Effector CD8-positive, alpha-beta T cell (primary cell): ENCODE data around the gene SPAG9.
"Not testable (repeated sequence)": the region's sequence is repeated elsewhere in the genome, so short reads cannot be mapped to it uniquely, and the experiment has no call there.

ENCODE experiments used
- DNase-seq: peaks from one replicate; lab custom pipeline; 2025; lab: John Stamatoyannopoulos, UW

The SPAG9 gene

GRCh38 chr17:50955160-50955559, 165.5 kb downstream of the SPAG9 start:
- DNase-seq, result no peak

DNA sequence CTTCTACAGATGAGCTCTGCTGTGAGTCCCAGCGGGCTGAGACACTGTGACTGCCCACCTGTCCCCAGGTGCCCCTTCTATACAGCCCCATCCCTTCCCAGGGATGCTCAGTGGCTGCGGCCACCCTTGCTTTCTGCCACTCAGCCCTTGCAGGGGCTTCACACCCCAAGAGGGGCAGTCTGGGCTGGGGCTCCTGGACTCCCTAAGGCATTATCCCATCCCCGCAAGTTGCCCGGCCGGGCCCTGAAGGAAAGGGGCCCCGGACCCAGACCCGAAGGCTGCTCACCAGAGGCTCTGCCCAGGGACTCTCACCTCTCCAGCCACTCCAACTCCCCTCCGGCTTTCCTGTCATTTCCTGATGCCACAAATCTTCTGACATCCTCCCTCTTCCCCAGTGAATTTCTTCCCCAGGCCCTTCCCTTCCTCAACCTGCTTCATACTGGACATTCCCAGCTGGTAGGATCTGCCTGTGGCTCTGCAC, 166.0 kb downstream of the SPAG9 start:
- no peak for DNase-seq

GRCh38 chr17:50953831-50954601, 166.7 kb downstream of the SPAG9 start:
- no peak for DNase-seq

DNA sequence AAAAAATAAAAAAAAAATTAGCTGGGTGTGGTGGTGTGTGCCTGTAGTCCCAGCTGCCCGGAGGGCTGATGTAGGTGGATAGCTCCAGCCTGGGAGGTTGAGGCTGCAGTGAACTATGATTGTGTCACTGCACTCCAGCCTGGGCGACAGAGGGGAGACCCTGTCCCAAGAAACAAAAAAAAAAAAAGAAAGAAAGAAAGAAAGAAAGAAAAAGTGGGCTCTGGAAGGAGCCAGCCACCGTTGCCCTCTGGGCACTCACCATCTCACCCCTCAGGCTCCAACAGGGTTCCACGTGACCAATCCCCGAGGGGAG, 167.2 kb downstream of the SPAG9 start:
- no peak for DNase-seq

GRCh38 chr17:50952889-50953288, 167.8 kb downstream of the SPAG9 start:
- DNase-seq, result no peak

DNA sequence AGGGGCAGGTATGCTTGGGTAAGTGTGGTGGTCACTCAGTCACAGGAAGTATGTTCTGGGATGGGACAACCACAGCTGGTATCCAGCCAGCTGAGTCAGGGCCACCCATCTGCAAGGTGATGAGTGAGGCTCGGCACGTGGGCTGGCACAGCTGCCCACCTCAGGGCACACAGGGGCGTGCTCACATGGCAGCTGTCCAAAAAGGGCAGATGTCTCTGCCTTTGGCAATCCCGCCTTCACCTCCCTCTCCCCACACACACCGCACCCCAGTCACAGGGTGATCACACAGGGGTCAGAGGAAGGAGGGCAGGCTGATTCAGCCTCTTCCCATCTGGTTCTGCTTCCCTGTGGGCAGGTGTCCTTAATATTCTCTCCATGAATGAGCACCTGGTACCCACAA, 168.7 kb downstream of the SPAG9 start:
- no peak for DNase-seq

DNA sequence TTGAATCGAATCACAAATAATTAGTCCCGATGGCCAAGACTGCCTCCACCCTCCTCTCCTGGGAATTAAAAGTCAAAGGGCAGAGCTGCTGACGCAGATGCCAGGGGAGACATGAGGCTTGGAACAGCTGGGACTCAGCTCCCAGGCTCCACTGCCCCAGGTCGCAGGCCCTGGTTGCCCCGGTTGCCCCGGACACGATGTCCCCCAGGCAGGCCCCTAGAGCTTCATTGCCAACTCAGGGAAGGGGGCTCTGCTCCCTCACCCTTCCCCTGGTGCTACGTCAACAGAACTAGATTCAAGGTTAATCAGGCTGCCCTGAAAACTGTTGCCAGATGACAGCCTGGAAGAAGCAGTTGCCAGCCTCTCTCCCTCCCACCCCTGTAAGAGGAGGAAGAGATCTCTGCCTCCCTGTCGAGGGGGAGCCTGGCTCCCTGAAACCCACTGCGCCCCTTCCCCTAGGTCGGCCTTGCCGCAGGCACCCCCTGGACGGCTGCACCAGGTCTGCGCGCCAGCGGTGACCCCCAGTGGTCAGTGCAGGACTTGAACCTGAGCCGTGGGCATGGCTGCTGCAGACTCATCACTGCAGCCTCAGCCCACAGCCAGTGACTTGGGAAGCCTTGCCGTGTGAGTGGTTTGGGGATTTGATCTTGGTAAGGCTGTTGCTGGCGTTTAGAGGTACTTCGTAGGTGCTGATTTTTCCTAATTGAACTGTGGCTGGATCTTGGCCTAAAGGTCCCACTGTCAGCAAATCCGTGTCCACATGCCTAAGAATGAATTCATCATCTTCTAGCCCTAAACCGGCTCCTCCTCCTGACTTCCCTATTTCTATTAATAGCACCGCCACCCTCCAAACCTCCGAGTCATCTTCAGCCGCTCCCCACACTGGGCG, 170.4 kb downstream of the SPAG9 start:
- DNase-seq, result peak; percentile 25

GRCh38 chr17:50949128-50949988, 171.3 kb downstream of the SPAG9 start:
- DNase-seq, result no peak

GRCh38 chr17:50948711-50949110, 172.0 kb downstream of the SPAG9 start:
- no peak for DNase-seq

DNA sequence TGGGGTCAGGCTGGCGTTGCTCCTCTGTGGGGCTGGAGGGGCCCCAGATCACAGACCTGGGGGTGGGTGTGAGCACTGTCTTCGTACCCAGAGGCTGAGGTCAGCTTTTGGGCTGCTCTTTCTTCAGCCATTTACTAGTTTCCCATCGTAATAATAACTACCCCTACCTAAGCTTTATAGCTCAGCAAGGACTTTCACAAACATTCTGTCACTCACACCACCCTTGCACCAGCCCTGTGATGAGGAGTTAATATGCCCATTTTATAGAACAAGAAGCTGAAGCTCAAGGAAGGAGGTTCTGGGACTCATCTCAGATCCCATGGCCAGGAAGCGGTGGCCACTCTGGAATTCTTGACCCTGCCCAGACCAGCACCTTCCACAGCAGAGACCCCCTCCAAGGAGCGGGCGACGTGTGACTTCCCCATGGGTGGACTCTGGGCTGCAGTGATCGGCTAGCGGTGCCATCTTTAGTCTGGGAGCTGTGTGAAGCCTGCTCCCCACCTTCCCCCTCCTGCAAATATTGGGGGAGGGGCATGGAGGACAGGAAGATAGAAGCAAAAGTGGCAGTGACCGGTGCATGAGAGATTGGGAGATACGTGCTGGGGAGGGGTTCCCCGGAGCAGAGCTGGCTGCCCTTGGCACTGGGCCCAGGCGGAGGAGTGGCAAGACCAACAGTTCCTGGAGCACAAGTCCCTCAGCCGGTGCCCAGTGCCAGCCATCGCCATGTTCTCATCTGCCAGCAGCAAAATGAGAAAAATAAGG, 172.7 kb downstream of the SPAG9 start:
- DNase-seq, result no peak

GRCh38 chr17:50946891-50947781, 173.5 kb downstream of the SPAG9 start:
- DNase-seq, result no peak

GRCh38 chr17:50946223-50946890, 174.3 kb downstream of the SPAG9 start:
- no peak for DNase-seq

- DNase-seq, result no peak
These were observed 174.9 kb downstream of the SPAG9 start for GRCh38 chr17:50945779-50946222.

GRCh38 chr17:50944902-50945720, 175.6 kb downstream of the SPAG9 start:
- DNase-seq, result no peak

GRCh38 chr17:50944054-50944901, 176.4 kb downstream of the SPAG9 start:
- DNase-seq, result peak; percentile 55

DNA sequence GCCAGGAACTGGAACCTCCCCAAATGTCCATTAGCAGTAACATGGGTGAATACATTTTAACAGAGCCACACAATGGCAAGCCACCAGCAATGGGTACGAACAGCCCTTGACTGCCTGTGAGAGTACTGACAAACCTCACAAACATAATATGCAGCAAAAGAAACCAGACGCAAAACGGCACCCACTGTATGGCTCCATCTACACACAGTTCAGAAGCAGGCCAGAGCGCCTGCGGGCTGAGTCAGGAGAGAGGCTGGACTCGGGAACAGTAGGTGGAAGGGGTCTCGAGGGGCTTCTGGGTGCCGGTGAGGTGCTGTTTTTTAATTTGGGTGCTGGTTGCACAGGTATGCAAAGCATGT, 177.1 kb downstream of the SPAG9 start:
- DNase-seq, result no peak

DNA sequence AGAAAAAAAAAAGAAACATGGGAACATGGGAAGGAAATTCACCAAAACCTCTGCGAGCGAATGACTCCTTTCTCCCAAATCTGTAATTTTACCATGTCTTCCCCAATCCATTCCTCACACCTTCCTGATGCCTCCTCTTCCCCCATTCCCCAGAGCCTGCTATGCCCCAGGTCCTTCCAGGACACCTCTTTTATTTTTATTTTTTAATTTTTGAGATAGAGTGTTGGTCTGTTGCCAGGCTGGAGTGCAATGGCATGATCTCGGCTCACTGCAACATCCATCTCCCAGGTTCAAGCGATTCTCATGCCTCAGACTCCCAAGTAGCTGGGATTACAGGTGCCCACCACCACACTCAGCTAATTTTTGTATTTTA, 179.0 kb downstream of the SPAG9 start:
- DNase-seq, result not testable (repeated sequence)
